ENCODE measurements around the gene LMBRD1.

DNA sequence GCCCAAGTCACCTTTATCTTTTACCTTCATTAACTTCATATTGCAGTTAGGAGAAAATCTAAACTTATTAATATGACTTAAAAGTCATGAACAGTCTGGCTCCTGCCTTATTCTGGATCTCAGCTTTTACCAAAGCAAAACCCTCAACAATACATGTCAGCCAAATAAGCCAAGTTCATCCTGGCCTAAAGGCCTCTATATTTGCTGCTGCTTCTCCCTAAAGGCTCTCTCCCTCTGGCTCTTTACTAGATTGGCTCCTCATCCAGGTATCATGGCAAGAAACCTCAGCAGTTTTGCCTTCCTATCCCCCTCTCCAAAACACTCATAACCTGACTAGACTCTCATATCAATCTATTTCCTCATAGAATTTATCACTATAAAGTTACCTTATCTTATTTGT lies 11.1 kb downstream of the LMBRD1 start:
- no peak for TF ChIP-seq RFX5 (IDR thresholded peaks at IDR 0.05; ENCODE audit: low read depth, low read length)
- TF ChIP-seq, protein P1, sequence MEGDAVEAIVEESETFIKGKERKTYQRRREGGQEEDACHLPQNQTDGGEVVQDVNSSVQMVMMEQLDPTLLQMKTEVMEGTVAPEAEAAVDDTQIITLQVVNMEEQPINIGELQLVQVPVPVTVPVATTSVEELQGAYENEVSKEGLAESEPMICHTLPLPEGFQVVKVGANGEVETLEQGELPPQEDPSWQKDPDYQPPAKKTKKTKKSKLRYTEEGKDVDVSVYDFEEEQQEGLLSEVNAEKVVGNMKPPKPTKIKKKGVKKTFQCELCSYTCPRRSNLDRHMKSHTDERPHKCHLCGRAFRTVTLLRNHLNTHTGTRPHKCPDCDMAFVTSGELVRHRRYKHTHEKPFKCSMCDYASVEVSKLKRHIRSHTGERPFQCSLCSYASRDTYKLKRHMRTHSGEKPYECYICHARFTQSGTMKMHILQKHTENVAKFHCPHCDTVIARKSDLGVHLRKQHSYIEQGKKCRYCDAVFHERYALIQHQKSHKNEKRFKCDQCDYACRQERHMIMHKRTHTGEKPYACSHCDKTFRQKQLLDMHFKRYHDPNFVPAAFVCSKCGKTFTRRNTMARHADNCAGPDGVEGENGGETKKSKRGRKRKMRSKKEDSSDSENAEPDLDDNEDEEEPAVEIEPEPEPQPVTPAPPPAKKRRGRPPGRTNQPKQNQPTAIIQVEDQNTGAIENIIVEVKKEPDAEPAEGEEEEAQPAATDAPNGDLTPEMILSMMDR (CRISPR knock-in tag; IDR thresholded peaks at IDR 0.05) = no peak

Data from HepG2 (cell line).